ENCODE measurements around the gene PRXL2B.

- no peak for TF ChIP-seq CTCF (IDR thresholded peaks at IDR 0.05)
- TF ChIP-seq POLR2A (IDR thresholded peaks at IDR 0.05), result no peak
Measured at GRCh38 chr1:2612591-2613365, 26.2 kb downstream of the PRXL2B start.

Data from adrenal gland (tissue), 5 donors.